Rectal smooth muscle tissue (tissue), 1 donor: Measurements from ENCODE around the gene SLC7A1.

Experiments used
- H3K27ac ChIP-seq: one replicate; pipeline ENCODE4 v1.7.0; 2013; ENCODE audit warnings: low read depth, low read length, inconsistent platforms
- H3K27me3 ChIP-seq: one replicate; pipeline ENCODE4 v1.7.0; 2013; ENCODE audit warnings: low read length; ENCODE audit not compliant: control insufficient read depth, insufficient read depth
- H3K36me3 ChIP-seq: one replicate; pipeline ENCODE4 v1.7.0; 2013; ENCODE audit warnings: low read length; ENCODE audit not compliant: control insufficient read depth, insufficient read depth
- H3K4me1 ChIP-seq: one replicate; pipeline ENCODE4 v1.7.0; 2013; ENCODE audit warnings: low read length; ENCODE audit not compliant: control insufficient read depth, insufficient read depth
- H3K4me3 ChIP-seq: one replicate; pipeline ENCODE4 v1.7.0; 2013; ENCODE audit warnings: low read length
- H3K9ac ChIP-seq: one replicate; pipeline ENCODE4 v1.7.0; 2013; ENCODE audit warnings: low read length

The SLC7A1 gene

GRCh38 chr13:29545988-29546387 is 49.5 kb downstream of the SLC7A1 start:
- no peak overlapping the region for H3K4me3 ChIP-seq
- H3K27me3 ChIP-seq = no peaks in the 10 kb centered on the region
- no peaks in the 10 kb centered on the region for H3K36me3 ChIP-seq
- H3K9ac ChIP-seq = no peak overlapping the region
- no peaks in the 10 kb centered on the region for H3K4me1 ChIP-seq
- no peak overlapping the region for H3K27ac ChIP-seq

DNA sequence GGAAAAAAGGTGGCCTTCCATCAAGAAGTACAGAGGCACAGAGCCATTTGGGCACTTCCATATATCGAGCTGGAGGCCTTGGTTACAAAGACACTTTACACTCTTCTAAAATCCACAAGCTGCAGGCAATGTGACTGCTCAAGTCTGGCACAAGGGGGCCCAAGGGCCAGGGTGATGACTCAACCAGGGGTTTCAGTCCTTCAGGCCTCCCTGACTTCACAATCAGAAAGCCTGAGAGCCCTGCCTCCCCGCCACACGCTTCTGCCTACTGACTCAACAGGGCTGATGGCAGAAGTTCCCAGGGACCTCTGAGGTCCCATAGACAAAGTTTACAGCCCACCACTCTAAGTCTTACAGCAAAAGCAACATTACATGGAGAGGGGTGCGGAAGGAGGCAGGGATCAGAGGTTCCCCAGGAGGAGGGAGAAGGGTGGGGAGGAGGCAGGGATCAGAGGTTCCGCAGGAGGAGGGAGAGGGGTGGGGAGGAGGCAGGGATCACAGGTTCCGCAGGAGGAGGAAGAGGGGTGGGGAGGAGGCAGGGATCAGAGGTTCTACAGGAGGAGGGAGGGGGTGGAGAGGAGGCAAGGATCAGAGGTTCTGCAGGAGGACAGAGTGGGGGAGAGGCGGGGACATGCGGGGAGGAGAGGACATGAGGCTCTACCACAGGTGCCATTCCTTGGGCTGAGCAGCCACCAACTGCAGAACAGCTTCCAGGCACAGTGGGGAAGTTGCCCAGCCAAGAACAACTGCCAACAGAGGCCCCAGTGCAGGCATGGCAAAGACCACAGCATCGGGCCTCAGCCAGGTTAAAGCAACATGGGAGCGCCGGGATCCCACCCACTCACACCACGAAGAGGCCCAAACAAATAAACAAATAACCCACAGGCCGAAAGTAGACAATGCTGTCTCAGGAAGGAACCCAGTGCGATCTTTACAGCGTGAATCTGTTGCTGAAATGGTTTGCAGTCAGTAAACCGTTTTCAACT is 52.0 kb downstream of the SLC7A1 start:
- H3K27ac ChIP-seq = no peak overlapping the region
- H3K9ac ChIP-seq = no peak overlapping the region
- no peaks in the 10 kb centered on the region for H3K36me3 ChIP-seq
- H3K27me3 ChIP-seq = no peaks in the 10 kb centered on the region
- no peak overlapping the region for H3K4me3 ChIP-seq
- H3K4me1 ChIP-seq = peaks cover 9% of the 10 kb centered on the region

DNA sequence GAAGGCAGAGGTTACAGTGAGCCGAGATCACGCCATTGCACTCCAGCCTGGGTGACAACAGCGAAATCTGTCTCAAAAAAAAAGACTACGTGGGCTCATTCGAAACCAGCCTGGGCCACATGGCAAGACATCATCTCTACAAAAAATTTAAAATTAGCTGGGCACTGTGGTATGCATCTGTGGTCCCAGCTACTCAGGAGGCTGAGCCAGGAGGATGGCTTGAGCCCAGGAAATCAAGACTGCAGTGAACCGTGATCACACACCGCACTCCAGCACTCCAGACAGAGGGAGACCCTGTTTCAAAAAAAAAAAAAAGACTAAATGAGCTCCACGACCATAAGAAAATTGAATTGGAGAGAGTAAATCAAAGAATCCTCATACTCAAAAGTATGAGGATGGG is 53.1 kb downstream of the SLC7A1 start:
- Histone ChIP-seq H3K4me3 (no peak overlapping the region), H3K9ac (no peak overlapping the region), H3K4me1 (peaks cover 15% of the 10 kb centered on the region), H3K27ac (no peak overlapping the region), H3K36me3 (no peaks in the 10 kb centered on the region), H3K27me3 (no peaks in the 10 kb centered on the region)

GRCh38 chr13:29541400-29541799 is 54.1 kb downstream of the SLC7A1 start:
- Histone ChIP-seq H3K4me3 (no peak overlapping the region), H3K4me1 (peaks cover 15% of the 10 kb centered on the region), H3K27ac (no peak overlapping the region), H3K9ac (no peak overlapping the region), H3K36me3 (no peaks in the 10 kb centered on the region), H3K27me3 (no peaks in the 10 kb centered on the region)

DNA sequence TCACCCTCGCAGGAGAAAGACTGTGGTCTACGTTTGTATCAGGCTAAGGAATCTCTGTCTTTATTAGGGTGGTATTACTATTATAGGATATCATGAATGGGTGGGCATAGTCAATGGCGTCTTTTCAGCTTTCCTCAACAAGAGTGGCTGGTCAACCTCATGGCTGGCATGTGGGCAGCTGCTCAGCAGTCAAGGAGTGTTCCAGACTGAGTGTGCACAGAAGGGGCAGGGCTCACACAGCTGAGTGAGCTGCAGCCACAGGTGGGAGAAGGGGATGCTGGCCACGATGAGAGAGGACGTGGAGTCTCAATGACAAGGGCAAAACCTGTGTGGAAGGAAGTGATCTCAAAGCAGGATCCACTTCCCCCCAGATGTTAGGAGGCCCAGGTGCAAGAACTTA is 54.7 kb downstream of the SLC7A1 start:
- H3K4me1 ChIP-seq = peaks cover 15% of the 10 kb centered on the region
- H3K9ac ChIP-seq = no peak overlapping the region
- H3K27ac ChIP-seq = no peak overlapping the region
- no peak overlapping the region for H3K4me3 ChIP-seq
- H3K36me3 ChIP-seq = no peaks in the 10 kb centered on the region
- no peaks in the 10 kb centered on the region for H3K27me3 ChIP-seq

DNA sequence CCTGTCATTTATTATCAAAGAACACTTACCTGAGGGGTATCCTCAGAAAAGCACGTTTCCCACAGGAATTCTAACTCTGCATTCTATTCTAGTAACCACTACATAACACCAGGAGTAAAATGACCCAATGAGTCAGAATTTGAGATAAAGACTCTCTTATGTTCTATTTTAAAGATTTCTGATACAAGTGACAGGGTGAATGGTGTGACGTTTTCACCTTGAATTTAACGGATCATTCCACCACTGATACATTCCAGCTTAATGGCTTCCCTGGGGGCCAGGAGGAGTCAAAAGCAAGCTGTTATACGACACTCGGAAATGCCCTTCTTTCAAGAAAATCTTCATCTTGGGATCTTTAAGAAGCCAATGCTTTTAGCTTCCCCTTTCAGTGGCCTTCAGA is 55.2 kb downstream of the SLC7A1 start:
- H3K36me3 ChIP-seq = no peaks in the 10 kb centered on the region

GRCh38 chr13:29539856-29540255 is 55.6 kb downstream of the SLC7A1 start:
- no peaks in the 10 kb centered on the region for H3K36me3 ChIP-seq
- H3K9ac ChIP-seq = no peak overlapping the region
- no peaks in the 10 kb centered on the region for H3K27me3 ChIP-seq
- no peak overlapping the region for H3K4me3 ChIP-seq
- H3K4me1 ChIP-seq = peaks cover 15% of the 10 kb centered on the region
- H3K27ac ChIP-seq = peak overlapping the region; percentile 6

More for the DNA sequence above, 55.2 kb downstream of the SLC7A1 start:
- Histone ChIP-seq H3K27ac (no peak overlapping the region), H3K4me3 (no peak overlapping the region), H3K9ac (no peak overlapping the region), H3K4me1 (peaks cover 15% of the 10 kb centered on the region), H3K27me3 (no peaks in the 10 kb centered on the region)

GRCh38 chr13:29538652-29539040 is 56.8 kb downstream of the SLC7A1 start:
- Histone ChIP-seq H3K4me3 (no peak overlapping the region), H3K4me1 (peaks cover 15% of the 10 kb centered on the region), H3K27ac (peak overlapping the region; percentile 44), H3K36me3 (no peaks in the 10 kb centered on the region), H3K27me3 (no peaks in the 10 kb centered on the region), H3K9ac (no peak overlapping the region)

GRCh38 chr13:29537736-29538651 is 57.5 kb downstream of the SLC7A1 start:
- Histone ChIP-seq H3K27ac (no peak overlapping the region), H3K9ac (no peak overlapping the region), H3K27me3 (no peaks in the 10 kb centered on the region)

DNA sequence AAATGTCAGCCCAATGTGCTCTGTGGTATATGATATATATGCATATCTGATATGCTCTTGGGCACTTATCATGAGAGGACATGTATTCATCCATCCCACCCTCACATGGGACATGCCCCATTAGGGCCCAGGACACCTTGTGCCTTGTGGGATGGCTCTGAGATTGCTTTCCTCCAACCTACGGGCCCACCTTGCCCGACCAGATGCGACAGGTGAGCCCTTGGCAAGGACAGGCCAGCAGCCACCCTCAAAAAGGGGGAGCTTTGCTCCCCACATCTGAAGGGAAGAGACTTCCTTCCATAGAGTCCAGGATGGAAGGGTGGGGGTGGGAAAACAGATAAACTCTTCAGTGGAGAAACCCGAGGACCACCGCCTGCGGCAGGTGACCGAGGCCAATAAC is 58.6 kb downstream of the SLC7A1 start:
- Histone ChIP-seq H3K36me3 (peaks cover 4% of the 10 kb centered on the region), H3K4me3 (no peak overlapping the region), H3K27me3 (no peaks in the 10 kb centered on the region), H3K27ac (no peak overlapping the region), H3K4me1 (peaks cover 15% of the 10 kb centered on the region), H3K9ac (no peak overlapping the region)

More at GRCh38 chr13:29537736-29538651, 57.5 kb downstream of the SLC7A1 start:
- peaks cover under 1% of the 10 kb centered on the region for H3K36me3 ChIP-seq
- peaks cover 15% of the 10 kb centered on the region for H3K4me1 ChIP-seq
- no peak overlapping the region for H3K4me3 ChIP-seq

- Histone ChIP-seq H3K36me3 (peaks cover 4% of the 10 kb centered on the region), H3K27me3 (no peaks in the 10 kb centered on the region), H3K4me3 (no peak overlapping the region), H3K27ac (no peak overlapping the region), H3K4me1 (peaks cover 15% of the 10 kb centered on the region), H3K9ac (no peak overlapping the region)
Observed at GRCh38 chr13:29535663-29536655, 59.5 kb downstream of the SLC7A1 start.
